IPS-11a (cell line): Measurements from ENCODE around the gene S100A10.

Experiments
- H3K4me3 ChIP-seq: one replicate; pipeline ENCODE4 v1.5.1; 2013; ENCODE audit warnings: low read depth, low read length, control low read depth

Gene S100A10

GRCh38 chr1:151966061-151966460 is 27.6 kb downstream of the S100A10 start:
- H3K4me3 ChIP-seq, result no peak overlapping the region

- no peak overlapping the region for H3K4me3 ChIP-seq
These were observed 29.1 kb downstream of the S100A10 start for GRCh38 chr1:151964510-151964909.

- no peak overlapping the region for H3K4me3 ChIP-seq
These were observed 30.4 kb downstream of the S100A10 start for GRCh38 chr1:151963288-151963687.

GRCh38 chr1:151961833-151962232 is 31.8 kb downstream of the S100A10 start:
- H3K4me3 ChIP-seq, result no peak overlapping the region

GRCh38 chr1:151960780-151961513 is 32.7 kb downstream of the S100A10 start:
- no peak overlapping the region for H3K4me3 ChIP-seq

GRCh38 chr1:151958959-151959358 is 34.7 kb downstream of the S100A10 start:
- H3K4me3 ChIP-seq, result no peak overlapping the region

GRCh38 chr1:151956957-151957497 is 36.6 kb downstream of the S100A10 start:
- H3K4me3 ChIP-seq, result no peak overlapping the region

GRCh38 chr1:151953409-151954094 is 40.1 kb downstream of the S100A10 start:
- no peak overlapping the region for H3K4me3 ChIP-seq

- H3K4me3 ChIP-seq, result no peak overlapping the region
These were observed 40.8 kb downstream of the S100A10 start for GRCh38 chr1:151952811-151953210.

GRCh38 chr1:151949371-151950193 is 44.1 kb downstream of the S100A10 start:
- H3K4me3 ChIP-seq, result no peak overlapping the region

GRCh38 chr1:151948506-151948905 is 45.2 kb downstream of the S100A10 start:
- no peak overlapping the region for H3K4me3 ChIP-seq

GRCh38 chr1:151947140-151947539 is 46.5 kb downstream of the S100A10 start:
- H3K4me3 ChIP-seq, result no peak overlapping the region

GRCh38 chr1:151945725-151946722 is 47.6 kb downstream of the S100A10 start:
- no peak overlapping the region for H3K4me3 ChIP-seq

- no peak overlapping the region for H3K4me3 ChIP-seq
These were observed 48.6 kb downstream of the S100A10 start for GRCh38 chr1:151944857-151945575.

GRCh38 chr1:151944126-151944856 is 49.4 kb downstream of the S100A10 start:
- H3K4me3 ChIP-seq, result no peak overlapping the region

GRCh38 chr1:151943591-151943990 is 50.1 kb downstream of the S100A10 start:
- H3K4me3 ChIP-seq, result no peak overlapping the region

- no peak overlapping the region for H3K4me3 ChIP-seq
These were observed 50.8 kb downstream of the S100A10 start for GRCh38 chr1:151942882-151943281.

GRCh38 chr1:151940541-151940940 is 53.1 kb downstream of the S100A10 start:
- H3K4me3 ChIP-seq, result no peak overlapping the region

- H3K4me3 ChIP-seq, result no peak overlapping the region
These were observed 53.9 kb downstream of the S100A10 start for GRCh38 chr1:151939779-151940178.
